ENCODE data around the gene UGT1A3. TPM values are rescaled to one million over a fixed set of nuclear protein-coding genes. Genes with fewer than 3 reads are reported as not detected.
"Not testable (repeated sequence)": the region's sequence is repeated elsewhere in the genome, so short reads cannot be mapped to it uniquely, and the experiment has no call there.

Gene UGT1A3
- total and polyA plus RNA-seq, 9 donors, result not detected

DNA sequence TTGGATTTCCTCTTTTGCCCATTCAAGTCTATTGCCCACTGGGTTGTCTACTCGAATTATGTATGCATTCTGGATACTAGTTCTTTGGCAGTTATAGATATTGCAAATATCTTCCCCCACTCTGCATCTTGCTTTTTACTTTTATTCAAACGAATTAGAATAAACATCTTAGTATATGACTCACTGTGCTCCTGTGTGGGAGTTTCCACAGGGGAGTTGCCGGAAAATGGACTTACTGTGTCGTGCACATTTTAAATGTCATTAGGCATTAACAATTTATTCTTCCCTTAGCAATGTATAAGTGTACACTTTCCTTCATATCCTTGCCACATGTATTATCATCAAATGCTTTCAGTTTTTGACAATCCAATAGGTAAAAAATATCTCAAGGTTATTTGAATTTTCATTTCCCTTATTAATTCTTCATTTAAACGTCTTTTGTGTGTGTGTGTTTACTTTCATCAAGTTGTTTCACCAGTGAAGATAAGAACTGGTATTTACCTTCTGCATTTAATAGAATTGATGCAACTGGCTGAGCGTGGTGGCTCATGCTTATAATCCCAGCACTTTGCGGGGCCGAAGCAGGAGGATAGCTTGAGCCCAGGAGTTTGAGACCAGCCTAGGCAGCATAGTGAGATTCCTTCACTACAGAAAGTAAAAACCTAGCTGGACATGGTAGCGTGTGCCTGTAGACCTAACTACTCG, 20.8 kb upstream of the UGT1A3 start:
- Histone ChIP-seq H3K36me3 (ENCODE audit: control insufficient read depth, insufficient read depth, low read length) (no peaks in the 10 kb centered on the region), H3K27ac (ENCODE audit: low read length) (no peak overlapping the region), H3K4me3 (ENCODE audit: low read length) (no peak overlapping the region), H3K9me3 (replicated peaks; ENCODE audit: control insufficient read depth, low read depth, low read length) (no peaks in the 10 kb centered on the region), H3K27me3 (ENCODE audit: control insufficient read depth, insufficient read depth, low read length) (no peaks in the 10 kb centered on the region), H3K4me1 (ENCODE audit: control insufficient read depth, insufficient read depth, low read length) (peaks cover 3% of the 10 kb centered on the region)
- DNase-seq, result no peak
- 90% methylated on average over 2 of the region's 10 CpGs for WGBS (ENCODE audit: insufficient coverage)

DNA sequence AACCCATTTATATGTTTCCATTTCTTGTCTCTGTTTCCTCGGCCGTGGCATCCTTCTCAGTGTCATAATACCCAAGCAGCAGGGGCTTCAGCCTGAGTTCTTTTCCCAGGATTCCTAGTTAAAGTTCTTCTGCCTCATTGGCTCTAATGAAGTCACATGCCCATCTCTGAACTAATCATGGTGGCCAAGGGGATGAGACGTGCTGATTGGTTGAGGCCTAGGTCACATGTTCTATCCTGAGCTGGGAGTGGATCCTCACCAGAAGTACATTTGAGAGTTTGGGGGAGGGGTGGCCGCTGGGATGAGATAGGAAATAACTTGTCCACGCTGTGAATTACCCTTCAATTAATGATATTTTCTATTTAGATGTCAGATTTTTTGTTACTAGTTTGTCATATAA, 19.9 kb upstream of the UGT1A3 start:
- Histone ChIP-seq H3K9me3 (replicated peaks; ENCODE audit: control insufficient read depth, low read depth, low read length) (no peaks in the 10 kb centered on the region), H3K36me3 (ENCODE audit: control insufficient read depth, insufficient read depth, low read length) (no peaks in the 10 kb centered on the region), H3K4me1 (ENCODE audit: control insufficient read depth, insufficient read depth, low read length) (peaks cover 3% of the 10 kb centered on the region), H3K27ac (ENCODE audit: low read length) (no peak overlapping the region), H3K27me3 (ENCODE audit: control insufficient read depth, insufficient read depth, low read length) (no peaks in the 10 kb centered on the region), H3K4me3 (ENCODE audit: low read length) (no peak overlapping the region)
- WGBS (ENCODE audit: insufficient coverage), result 80% methylated on average over 3 of the region's 5 CpGs
- no peak for DNase-seq

DNA sequence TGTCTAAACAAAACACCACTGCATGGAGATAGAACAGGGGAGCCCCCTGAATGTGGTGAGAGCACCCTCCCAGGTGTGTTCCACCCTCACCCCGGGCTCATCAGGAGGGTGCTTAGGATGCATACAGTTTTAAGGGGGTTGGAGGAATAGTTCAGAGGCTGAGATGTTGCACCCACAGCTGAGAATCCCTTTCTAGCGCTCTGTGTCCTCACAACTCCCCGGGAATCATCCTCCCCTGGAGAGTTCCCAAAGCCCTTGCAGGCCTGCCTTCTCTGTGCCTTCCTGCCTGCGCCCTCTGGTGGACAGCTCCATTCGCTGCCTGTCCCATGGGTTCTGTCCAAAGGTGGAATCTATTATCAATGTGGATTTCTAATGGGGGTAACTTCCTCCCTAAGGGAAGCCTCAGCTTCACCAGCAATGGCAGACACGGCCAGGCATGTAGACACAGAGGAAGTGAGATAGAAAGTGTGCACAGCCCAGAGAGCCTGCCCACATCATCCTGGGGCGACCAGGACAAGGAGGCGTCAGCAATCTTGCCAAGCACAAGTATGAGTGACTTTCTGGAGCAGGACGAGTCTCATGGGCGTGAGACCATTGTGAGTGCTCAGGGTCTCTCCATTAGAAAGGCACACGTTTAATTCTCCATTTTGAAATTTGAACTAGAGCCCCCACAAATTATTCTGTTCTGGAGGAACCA, 17.4 kb upstream of the UGT1A3 start:
- Histone ChIP-seq H3K27me3 (ENCODE audit: control insufficient read depth, insufficient read depth, low read length) (no peaks in the 10 kb centered on the region), H3K9me3 (replicated peaks; ENCODE audit: control insufficient read depth, low read depth, low read length) (no peaks in the 10 kb centered on the region), H3K36me3 (ENCODE audit: control insufficient read depth, insufficient read depth, low read length) (no peaks in the 10 kb centered on the region), H3K27ac (ENCODE audit: low read length) (no peak overlapping the region), H3K4me1 (ENCODE audit: control insufficient read depth, insufficient read depth, low read length) (peaks cover 3% of the 10 kb centered on the region), H3K4me3 (ENCODE audit: low read length) (no peak overlapping the region)
- 54% methylated on average over 7 of the region's 11 CpGs for WGBS (ENCODE audit: insufficient coverage)
- DNase-seq, result peak; percentile 52

DNA sequence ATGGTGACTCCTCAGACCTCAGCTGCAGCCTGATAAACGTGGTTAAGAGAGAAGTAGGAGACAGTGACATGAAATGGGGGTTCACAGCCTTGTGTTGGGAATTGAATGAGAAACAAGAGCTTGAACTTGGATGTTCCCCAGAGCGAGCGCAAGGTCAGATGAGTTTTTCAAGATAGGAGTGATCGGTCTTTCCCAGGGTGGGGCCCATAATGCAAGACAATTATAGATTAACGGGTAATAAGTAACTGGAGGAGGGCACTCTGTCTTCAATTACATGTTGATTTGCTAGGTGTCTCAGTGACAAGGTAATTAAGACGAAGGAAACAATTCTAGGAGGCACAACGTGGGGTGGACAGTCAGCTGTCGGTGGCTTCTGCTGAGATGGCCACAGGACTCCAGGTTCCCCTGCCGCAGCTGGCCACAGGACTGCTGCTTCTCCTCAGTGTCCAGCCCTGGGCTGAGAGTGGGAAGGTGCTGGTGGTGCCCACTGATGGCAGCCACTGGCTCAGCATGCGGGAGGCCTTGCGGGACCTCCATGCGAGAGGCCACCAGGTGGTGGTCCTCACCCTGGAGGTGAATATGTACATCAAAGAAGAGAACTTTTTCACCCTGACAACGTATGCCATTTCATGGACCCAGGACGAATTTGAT, 16.1 kb upstream of the UGT1A3 start, which contains the start of gene UGT1A5:
Gene UGT1A5, plus strand, starts transcription at position 297 of the 651 bp plus-strand sequence. Its CDS starts 85 bp downstream, at position 382.
- no peak within 1 kb of the TSS for H3K4me3 ChIP-seq (ENCODE audit: low read length)
- no peaks in the 10 kb centered on the region for H3K9me3 ChIP-seq (replicated peaks; ENCODE audit: control insufficient read depth, low read depth, low read length)
- no peaks in the 10 kb centered on the region for H3K36me3 ChIP-seq (ENCODE audit: control insufficient read depth, insufficient read depth, low read length)
- DNase-seq, result no peak
- H3K4me1 ChIP-seq (ENCODE audit: control insufficient read depth, insufficient read depth, low read length), result no peaks in the 10 kb centered on the region
- peaks cover 2% of the 10 kb centered on the region for H3K27me3 ChIP-seq (ENCODE audit: control insufficient read depth, insufficient read depth, low read length)
- H3K27ac ChIP-seq (ENCODE audit: low read length), result no peak within 1 kb of the TSS
- WGBS (ENCODE audit: insufficient coverage), result 90% methylated on average over 11 of the region's 14 CpGs

DNA sequence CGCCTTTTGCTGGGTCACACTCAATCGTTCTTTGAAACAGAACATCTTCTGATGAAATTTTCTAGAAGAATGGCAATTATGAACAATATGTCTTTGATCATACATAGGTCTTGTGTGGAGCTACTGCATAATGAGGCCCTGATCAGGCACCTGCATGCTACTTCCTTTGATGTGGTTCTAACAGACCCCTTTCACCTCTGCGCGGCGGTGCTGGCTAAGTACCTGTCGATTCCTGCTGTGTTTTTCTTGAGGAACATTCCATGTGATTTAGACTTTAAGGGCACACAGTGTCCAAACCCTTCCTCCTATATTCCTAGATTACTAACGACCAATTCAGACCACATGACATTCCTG, 15.6 kb upstream of the UGT1A3 start:
- no peaks in the 10 kb centered on the region for H3K4me1 ChIP-seq (ENCODE audit: control insufficient read depth, insufficient read depth, low read length)
- no peak overlapping the region for H3K27ac ChIP-seq (ENCODE audit: low read length)
- no peak overlapping the region for H3K4me3 ChIP-seq (ENCODE audit: low read length)
- 85% methylated on average over 5 of the region's 7 CpGs for whole genome bisulfite sequencing (ENCODE audit: insufficient coverage)
- DNase-seq, result no peak
- no peaks in the 10 kb centered on the region for H3K36me3 ChIP-seq (ENCODE audit: control insufficient read depth, insufficient read depth, low read length)
- H3K27me3 ChIP-seq (ENCODE audit: control insufficient read depth, insufficient read depth, low read length), result peaks cover 2% of the 10 kb centered on the region
- H3K9me3 ChIP-seq (replicated peaks; ENCODE audit: control insufficient read depth, low read depth, low read length), result no peaks in the 10 kb centered on the region

DNA sequence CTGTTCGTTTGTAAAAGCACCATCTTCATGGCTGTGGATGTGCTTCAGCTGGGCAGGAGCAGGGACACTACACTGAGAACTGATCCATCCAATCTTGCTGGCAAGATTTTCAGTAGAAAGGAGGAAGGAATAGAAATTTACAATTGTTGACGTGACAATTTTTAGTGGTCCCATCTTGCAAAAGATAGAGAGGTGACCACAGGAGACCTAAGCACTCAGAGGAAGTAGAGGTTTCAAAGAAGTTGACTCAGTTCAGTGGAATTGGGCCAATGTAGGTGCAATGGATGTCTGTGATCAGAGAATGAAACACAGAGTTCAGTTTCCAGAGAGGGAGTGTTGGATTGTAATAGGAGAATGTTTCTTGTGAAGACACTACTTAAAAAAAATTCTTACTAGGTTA, 14.7 kb upstream of the UGT1A3 start:
- 74% methylated on average over 2 of the region's 2 CpGs for WGBS (ENCODE audit: insufficient coverage)
- H3K36me3 ChIP-seq (ENCODE audit: control insufficient read depth, insufficient read depth, low read length), result no peaks in the 10 kb centered on the region
- H3K9me3 ChIP-seq (replicated peaks; ENCODE audit: control insufficient read depth, low read depth, low read length), result no peaks in the 10 kb centered on the region
- peaks cover 2% of the 10 kb centered on the region for H3K27me3 ChIP-seq (ENCODE audit: control insufficient read depth, insufficient read depth, low read length)
- DNase-seq, result no peak
- no peak overlapping the region for H3K4me3 ChIP-seq (ENCODE audit: low read length)
- no peak overlapping the region for H3K27ac ChIP-seq (ENCODE audit: low read length)
- no peaks in the 10 kb centered on the region for H3K4me1 ChIP-seq (ENCODE audit: control insufficient read depth, insufficient read depth, low read length)

DNA sequence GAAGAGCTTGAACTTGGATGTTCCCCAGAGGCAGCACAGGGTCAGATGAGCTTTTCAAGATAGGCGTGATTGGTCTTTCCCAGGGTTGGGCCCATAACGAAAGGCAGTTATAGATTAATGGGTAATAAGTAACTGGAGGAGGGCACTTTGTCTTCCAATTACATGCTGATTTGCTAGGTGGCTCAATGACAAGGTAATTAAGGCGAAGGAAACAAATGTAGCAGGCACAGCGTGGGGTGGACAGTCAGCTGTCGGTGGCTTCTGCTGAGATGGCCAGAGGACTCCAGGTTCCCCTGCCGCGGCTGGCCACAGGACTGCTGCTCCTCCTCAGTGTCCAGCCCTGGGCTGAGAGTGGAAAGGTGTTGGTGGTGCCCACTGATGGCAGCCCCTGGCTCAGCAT, 10.3 kb upstream of the UGT1A3 start, which contains the start of gene UGT1A4:
Gene UGT1A4, plus strand, starts transcription at position 185 of the 400 bp plus-strand sequence. Its CDS starts 85 bp downstream, at position 270.
- Histone ChIP-seq H3K4me3 (ENCODE audit: low read length) (no peak within 1 kb of the TSS), H3K27me3 (ENCODE audit: control insufficient read depth, insufficient read depth, low read length) (peaks cover 2% of the 10 kb centered on the region), H3K4me1 (ENCODE audit: control insufficient read depth, insufficient read depth, low read length) (no peaks in the 10 kb centered on the region), H3K36me3 (ENCODE audit: control insufficient read depth, insufficient read depth, low read length) (no peaks in the 10 kb centered on the region), H3K9me3 (replicated peaks; ENCODE audit: control insufficient read depth, low read depth, low read length) (no peaks in the 10 kb centered on the region), H3K27ac (ENCODE audit: low read length) (no peak within 1 kb of the TSS)
- 72% methylated on average over 7 of the region's 7 CpGs for WGBS (ENCODE audit: insufficient coverage)
- DNase-seq, result no peak

DNA sequence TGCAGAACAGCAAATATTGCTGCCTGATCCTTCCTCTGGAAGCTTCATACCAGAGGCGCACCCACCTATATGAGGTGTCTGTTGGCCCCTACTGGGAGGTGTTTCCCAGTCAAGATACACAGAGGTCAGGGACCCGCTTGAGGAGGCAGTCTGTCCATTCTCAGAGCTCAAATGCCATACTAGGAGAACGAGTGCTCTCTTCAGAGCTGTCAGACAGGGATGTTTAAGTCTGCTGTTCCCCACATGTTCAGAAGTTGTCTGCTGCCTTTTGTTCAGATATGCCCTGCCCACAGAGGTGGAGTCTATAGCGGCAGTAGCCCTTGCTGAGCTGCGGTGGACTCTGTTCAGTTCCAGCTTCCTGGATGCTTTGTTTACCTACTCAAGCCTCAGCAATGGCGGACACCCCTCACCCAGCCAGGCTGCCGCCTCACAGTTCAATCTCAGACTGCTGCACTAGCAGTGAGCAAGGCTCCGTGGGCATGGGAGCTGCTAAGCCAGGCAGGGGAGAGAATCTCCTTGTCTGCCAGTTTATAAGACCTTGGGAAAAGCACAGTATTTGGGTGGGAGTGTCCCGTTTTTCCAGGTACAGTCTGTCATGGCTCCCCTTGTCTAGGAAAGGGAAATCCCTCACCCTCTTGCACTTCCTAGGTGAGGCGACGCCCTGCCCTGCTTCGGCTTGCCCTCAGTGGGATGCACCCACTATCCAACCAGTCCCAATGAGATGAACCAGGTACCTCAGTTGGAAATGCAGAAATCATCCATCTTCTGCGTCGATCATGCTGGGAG, 8.2 kb downstream of the UGT1A3 start:
- not testable (repeated sequence) for H3K27ac ChIP-seq (ENCODE audit: low read length); H3K4me1 ChIP-seq (ENCODE audit: control insufficient read depth, insufficient read depth, low read length); H3K4me3 ChIP-seq (ENCODE audit: low read length); DNase-seq; H3K9me3 ChIP-seq (replicated peaks; ENCODE audit: control insufficient read depth, low read depth, low read length); H3K36me3 ChIP-seq (ENCODE audit: control insufficient read depth, insufficient read depth, low read length); H3K27me3 ChIP-seq (ENCODE audit: control insufficient read depth, insufficient read depth, low read length)
- 85% methylated on average over 10 of the region's 14 CpGs for WGBS (ENCODE audit: insufficient coverage)

DNA sequence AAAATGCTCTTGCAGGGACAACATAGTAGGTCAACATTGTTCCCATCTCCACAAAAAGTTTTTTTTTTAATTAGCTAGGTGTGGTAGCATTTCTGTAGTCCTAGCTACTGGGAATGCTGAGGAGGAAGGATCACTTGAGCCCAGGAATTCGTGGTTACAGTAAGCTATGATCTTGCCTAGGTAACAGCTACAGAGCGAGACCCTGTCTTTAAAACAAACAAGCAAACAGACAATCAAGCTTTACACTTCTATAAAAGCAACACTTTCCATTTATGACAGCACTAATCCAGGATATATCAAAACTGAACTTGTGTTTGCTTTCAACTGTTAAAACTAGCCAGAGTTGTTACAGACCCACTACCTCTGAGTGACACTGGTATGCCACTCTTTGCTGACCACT, 12.0 kb downstream of the UGT1A3 start:
- H3K27me3 ChIP-seq (ENCODE audit: control insufficient read depth, insufficient read depth, low read length), result no peaks in the 10 kb centered on the region
- 100% methylated on average over 1 of the region's 2 CpGs for WGBS (ENCODE audit: insufficient coverage)
- no peak overlapping the region for H3K4me3 ChIP-seq (ENCODE audit: low read length)
- no peak overlapping the region for H3K27ac ChIP-seq (ENCODE audit: low read length)
- H3K4me1 ChIP-seq (ENCODE audit: control insufficient read depth, insufficient read depth, low read length), result no peaks in the 10 kb centered on the region
- no peak for DNase-seq
- no peaks in the 10 kb centered on the region for H3K9me3 ChIP-seq (replicated peaks; ENCODE audit: control insufficient read depth, low read depth, low read length)
- H3K36me3 ChIP-seq (ENCODE audit: control insufficient read depth, insufficient read depth, low read length), result no peaks in the 10 kb centered on the region
